Measurements from ENCODE around the gene BAIAP2. TPM values are rescaled to one million over a fixed set of nuclear protein-coding genes. Genes with fewer than 3 reads are reported as not detected.

The BAIAP2 gene
- total RNA-seq, 2 experiments from 2014 or later = 4.6 to 5.0 TPM

GRCh38 chr17:81057777-81058176 lies 22.8 kb downstream of the BAIAP2 start:
- Mint-ChIP-seq H3K4me3 (no peak overlapping the region), H3K27me3 (no peaks in the 10 kb centered on the region), H3K27ac (no peak overlapping the region), H3K9me3 (ENCODE audit: low read depth) (no peaks in the 10 kb centered on the region), H3K4me1 (peaks cover 6% of the 10 kb centered on the region), H3K36me3 (ENCODE audit: low read depth) (no peaks in the 10 kb centered on the region)
- intact Hi-C loops (cut with DNase I, micrococcal nuclease) = no loop called here
- no peak for ATAC-seq
- ChIA-PET POLR2A (no interaction called here), CTCF (interaction anchor here (0.6 kb wide), 1 partner anchor 13 kb away, joined by 4 read pairs; no protein-coding TSS in a partner anchor)
- no peak for DNase-seq

DNA sequence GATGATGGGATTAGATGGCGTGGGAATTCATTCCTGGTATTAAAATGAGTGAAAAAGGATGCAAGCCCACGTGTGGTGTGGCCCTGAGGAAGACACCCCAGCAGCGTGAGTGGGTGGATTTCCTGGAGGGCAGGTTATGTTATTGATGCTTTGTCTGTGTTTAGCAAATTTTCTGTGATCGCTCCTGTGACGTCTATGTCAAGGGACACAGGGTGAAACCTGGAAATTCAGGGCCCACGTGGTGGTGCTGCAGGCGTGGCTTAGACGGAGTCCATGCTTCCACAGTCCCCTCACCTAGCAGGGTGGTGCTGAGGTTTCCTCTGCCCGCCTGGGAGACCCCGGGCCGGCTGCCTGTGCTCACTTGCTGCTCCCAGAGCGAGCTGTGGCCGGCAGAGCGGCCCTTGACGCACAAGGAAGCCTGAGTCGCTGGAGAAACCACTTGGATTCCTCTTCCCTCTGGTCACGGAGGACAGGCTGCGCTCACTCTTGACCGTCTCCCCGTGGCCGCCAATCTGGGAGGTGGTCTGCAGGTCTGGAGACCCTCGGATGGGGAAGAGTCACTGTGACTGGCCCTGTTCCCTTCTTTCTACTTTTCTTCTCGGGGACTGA lies 23.4 kb downstream of the BAIAP2 start:
- ChIA-PET CTCF (interaction anchor here (0.7 kb wide), 1 partner anchor 17 kb away, joined by 4 read pairs; no protein-coding TSS in a partner anchor), POLR2A (no interaction called here)
- H3K36me3 Mint-ChIP-seq (ENCODE audit: low read depth) = no peaks in the 10 kb centered on the region
- no peaks in the 10 kb centered on the region for H3K9me3 Mint-ChIP-seq (ENCODE audit: low read depth)
- DNase-seq = peak; percentile 57
- no peak overlapping the region for H3K27ac Mint-ChIP-seq
- peak; percentile 53 for ATAC-seq
- no peak overlapping the region for H3K4me3 Mint-ChIP-seq
- no peaks in the 10 kb centered on the region for H3K27me3 Mint-ChIP-seq
- intact Hi-C loops (cut with DNase I, micrococcal nuclease) = no loop called here
- peaks cover 6% of the 10 kb centered on the region for H3K4me1 Mint-ChIP-seq

DNA sequence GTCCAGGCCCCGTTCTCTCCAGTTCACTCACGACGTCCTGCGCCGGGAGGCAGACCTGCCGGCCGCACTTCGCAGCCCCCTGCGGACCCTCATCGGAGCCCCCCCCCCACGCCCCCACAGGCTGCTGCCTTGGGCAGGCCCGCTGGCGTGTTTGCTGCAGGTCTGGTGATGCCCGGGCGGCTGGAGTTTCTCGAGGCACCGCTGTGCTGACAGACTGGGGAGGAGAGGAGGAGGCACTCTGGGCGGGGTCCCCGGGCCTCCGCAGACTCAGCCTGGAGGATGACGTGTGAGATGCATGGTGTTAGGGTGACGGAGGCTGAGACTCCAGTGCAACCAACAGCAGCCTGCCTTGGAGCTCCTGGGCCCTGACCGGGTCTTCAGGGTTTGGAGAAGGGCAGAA lies 24.1 kb downstream of the BAIAP2 start:
- intact Hi-C loops (cut with DNase I, micrococcal nuclease) = no loop called here
- POLR2A ChIA-PET = no interaction called here

GRCh38 chr17:81060416-81060815 lies 25.5 kb downstream of the BAIAP2 start:
- ChIA-PET POLR2A (no interaction called here), CTCF (no interaction called here)
- no peak for ATAC-seq
- DNase-seq = no peak
- no peaks in the 10 kb centered on the region for H3K9me3 Mint-ChIP-seq (ENCODE audit: low read depth)
- peaks cover 8% of the 10 kb centered on the region for H3K4me1 Mint-ChIP-seq
- intact Hi-C loops (cut with DNase I, micrococcal nuclease) = no loop called here
- H3K27ac Mint-ChIP-seq = no peak overlapping the region
- H3K36me3 Mint-ChIP-seq (ENCODE audit: low read depth) = no peaks in the 10 kb centered on the region
- H3K4me3 Mint-ChIP-seq = no peak overlapping the region
- H3K27me3 Mint-ChIP-seq = no peaks in the 10 kb centered on the region

More for the DNA sequence above, 24.1 kb downstream of the BAIAP2 start:
- Mint-ChIP-seq H3K4me1 (peaks cover 8% of the 10 kb centered on the region), H3K4me3 (no peak overlapping the region), H3K9me3 (ENCODE audit: low read depth) (no peaks in the 10 kb centered on the region), H3K27me3 (no peaks in the 10 kb centered on the region), H3K36me3 (ENCODE audit: low read depth) (no peaks in the 10 kb centered on the region), H3K27ac (no peak overlapping the region)
- ATAC-seq (no peak), DNase-seq (no peak)
- CTCF ChIA-PET = interaction anchor here (0.7 kb wide), 1 partner anchor 17 kb away, joined by 4 read pairs; no protein-coding TSS in a partner anchor

DNA sequence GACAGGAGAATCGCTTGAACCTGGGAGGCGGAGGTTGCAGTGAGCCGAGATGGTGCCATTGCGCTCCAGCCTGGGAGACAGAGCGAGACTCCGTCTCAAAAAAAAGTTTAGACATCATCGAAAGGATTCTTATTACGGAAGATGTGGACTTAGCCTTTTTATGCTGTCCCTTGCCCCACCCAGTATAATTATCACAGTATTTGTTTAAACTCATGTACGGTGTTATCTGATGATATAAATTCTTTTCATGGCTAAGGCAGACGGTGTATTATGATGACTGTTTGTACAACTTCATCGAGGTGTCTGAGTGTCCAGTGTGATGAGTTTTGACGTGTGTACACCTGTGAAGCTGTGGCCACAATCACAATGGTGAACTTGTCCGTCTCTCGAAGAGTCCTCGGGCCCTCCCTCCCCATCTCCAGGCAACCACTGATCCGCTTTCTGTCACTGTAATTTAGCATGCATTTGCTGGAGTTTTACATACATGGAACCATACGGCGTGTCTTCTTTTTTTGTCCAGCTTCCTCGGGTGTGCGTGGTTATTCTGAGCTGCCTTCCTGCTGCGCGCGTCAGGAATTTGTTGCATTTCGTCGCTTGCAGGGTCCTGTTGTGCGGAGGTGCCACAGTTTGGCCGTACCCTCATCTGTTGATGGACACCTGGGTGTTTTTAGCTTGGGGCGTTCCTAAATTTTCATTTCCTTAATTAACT lies 26.2 kb downstream of the BAIAP2 start:
- peaks cover 8% of the 10 kb centered on the region for H3K4me1 Mint-ChIP-seq
- ATAC-seq = no peak
- no peaks in the 10 kb centered on the region for H3K36me3 Mint-ChIP-seq (ENCODE audit: low read depth)
- no peaks in the 10 kb centered on the region for H3K9me3 Mint-ChIP-seq (ENCODE audit: low read depth)
- CTCF ChIA-PET = no interaction called here
- intact Hi-C loops (cut with DNase I, micrococcal nuclease) = no loop called here
- no peak overlapping the region for H3K27ac Mint-ChIP-seq
- H3K4me3 Mint-ChIP-seq = no peak overlapping the region
- no peak for DNase-seq
- H3K27me3 Mint-ChIP-seq = no peaks in the 10 kb centered on the region
- POLR2A ChIA-PET = no interaction called here

- Mint-ChIP-seq H3K9me3 (ENCODE audit: low read depth) (no peaks in the 10 kb centered on the region), H3K4me3 (no peak overlapping the region), H3K4me1 (peaks cover 8% of the 10 kb centered on the region), H3K36me3 (ENCODE audit: low read depth) (no peaks in the 10 kb centered on the region), H3K27me3 (no peaks in the 10 kb centered on the region), H3K27ac (no peak overlapping the region)
- ChIA-PET POLR2A (interaction anchor here (0.7 kb wide), 1 partner anchor 196 kb away, joined by 3 read pairs; no protein-coding TSS in a partner anchor), CTCF (interaction anchor here (0.6 to 0.7 kb wide), 2 partner anchors 19 to 74 kb away, joined by 3 read pairs; no protein-coding TSS in a partner anchor)
- no peak for ATAC-seq
- DNase-seq = no peak
- intact Hi-C loops (cut with DNase I, micrococcal nuclease) = no loop called here
These were observed 27.2 kb downstream of the BAIAP2 start for GRCh38 chr17:81062014-81062780.

- ChIA-PET CTCF (no interaction called here), POLR2A (no interaction called here)
- Mint-ChIP-seq H3K36me3 (ENCODE audit: low read depth) (no peaks in the 10 kb centered on the region), H3K9me3 (ENCODE audit: low read depth) (no peaks in the 10 kb centered on the region), H3K27ac (no peak overlapping the region), H3K27me3 (no peaks in the 10 kb centered on the region), H3K4me1 (peaks cover 3% of the 10 kb centered on the region), H3K4me3 (no peak overlapping the region)
- intact Hi-C loops (cut with DNase I, micrococcal nuclease) = no loop called here
- DNase-seq = no peak
- no peak for ATAC-seq
These were observed 28.4 kb downstream of the BAIAP2 start for GRCh38 chr17:81063106-81064093.

DNA sequence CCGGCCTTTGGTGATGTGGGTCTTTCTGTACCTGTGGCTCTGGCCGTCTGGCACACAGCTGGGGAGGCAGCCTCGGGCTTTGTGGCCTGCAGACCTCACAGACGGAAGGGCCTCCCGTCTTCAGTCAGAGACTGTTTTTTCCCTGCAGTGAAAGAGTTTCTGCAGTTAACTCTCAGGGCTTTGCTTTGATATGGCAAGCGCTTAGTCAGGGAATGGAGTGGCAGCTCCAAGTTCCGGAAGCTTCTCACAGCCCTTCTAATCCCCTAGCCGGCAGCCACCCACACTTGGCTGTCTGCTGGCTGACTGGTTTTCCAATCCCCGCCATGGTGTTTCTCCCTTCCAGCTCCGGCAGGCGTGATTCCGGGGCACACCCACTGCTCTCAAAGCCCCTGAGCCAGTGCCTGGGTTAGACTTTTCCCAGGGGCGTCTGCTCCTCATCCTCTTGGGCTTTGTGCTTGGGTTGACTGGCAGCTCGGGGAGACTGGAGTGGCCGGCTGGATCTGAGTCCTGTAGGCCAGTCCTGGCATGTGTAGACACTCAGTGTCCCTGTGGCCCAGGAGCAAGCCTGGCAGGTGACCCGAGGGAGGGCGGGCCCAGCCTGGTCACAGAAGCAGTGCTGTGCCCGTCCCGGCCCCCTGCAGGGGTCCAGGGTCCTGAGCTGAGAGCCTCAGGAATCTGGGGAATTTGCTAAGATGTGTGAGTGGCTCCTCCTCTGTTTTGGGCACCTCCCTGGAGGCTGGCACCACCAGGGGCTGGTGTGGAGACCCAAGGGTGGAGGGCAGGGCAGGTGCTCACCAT lies 29.9 kb downstream of the BAIAP2 start:
- H3K36me3 Mint-ChIP-seq (ENCODE audit: low read depth) = no peaks in the 10 kb centered on the region
- H3K4me3 Mint-ChIP-seq = no peak overlapping the region
- intact Hi-C loops (cut with DNase I, micrococcal nuclease) = no loop called here
- no peaks in the 10 kb centered on the region for H3K9me3 Mint-ChIP-seq (ENCODE audit: low read depth)
- H3K27ac Mint-ChIP-seq = no peak overlapping the region
- H3K27me3 Mint-ChIP-seq = no peaks in the 10 kb centered on the region
- POLR2A ChIA-PET = no interaction called here
- no peak for DNase-seq
- no peak for ATAC-seq
- peaks cover 2% of the 10 kb centered on the region for H3K4me1 Mint-ChIP-seq
- CTCF ChIA-PET = interaction anchor here (1.2 kb wide), 1 partner anchor 76 kb away, joined by 3 read pairs; no protein-coding TSS in a partner anchor

- Mint-ChIP-seq H3K9me3 (ENCODE audit: low read depth) (no peaks in the 10 kb centered on the region), H3K27me3 (no peaks in the 10 kb centered on the region), H3K36me3 (ENCODE audit: low read depth) (no peaks in the 10 kb centered on the region), H3K27ac (no peak overlapping the region), H3K4me3 (no peak overlapping the region), H3K4me1 (peaks cover 2% of the 10 kb centered on the region)
- ChIA-PET POLR2A (no interaction called here), CTCF (interaction anchor here (1.2 kb wide), 1 partner anchor 77 kb away, joined by 3 read pairs; no protein-coding TSS in a partner anchor)
- no peak for DNase-seq
- ATAC-seq = no peak
- intact Hi-C loops (cut with DNase I, micrococcal nuclease) = no loop called here
These were observed 30.5 kb downstream of the BAIAP2 start for GRCh38 chr17:81065500-81065899.

DNA sequence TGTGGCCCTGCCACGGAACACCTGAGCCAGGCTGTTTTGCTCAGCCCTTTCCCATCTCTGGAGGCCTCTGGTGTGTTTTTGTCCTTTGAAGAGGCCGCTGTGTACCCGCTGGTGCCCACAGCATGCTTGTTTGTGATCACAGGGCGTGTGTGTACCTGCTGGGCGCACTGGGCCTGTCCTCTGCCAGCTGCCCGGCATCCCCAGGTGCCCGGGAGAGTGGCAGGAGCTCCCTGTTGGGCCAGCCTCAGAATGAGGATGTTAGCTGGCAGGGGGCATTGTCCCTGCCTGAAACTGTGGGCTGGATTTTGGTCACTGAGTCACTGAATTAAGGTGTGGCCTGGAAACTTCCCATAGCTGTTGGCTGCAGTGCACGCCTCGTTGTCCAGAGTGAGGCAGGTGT lies 31.1 kb downstream of the BAIAP2 start:
- Mint-ChIP-seq H3K27ac (no peak overlapping the region), H3K4me1 (peaks cover 2% of the 10 kb centered on the region), H3K27me3 (no peaks in the 10 kb centered on the region), H3K9me3 (ENCODE audit: low read depth) (no peaks in the 10 kb centered on the region), H3K4me3 (no peak overlapping the region), H3K36me3 (ENCODE audit: low read depth) (no peaks in the 10 kb centered on the region)
- intact Hi-C loops (cut with DNase I, micrococcal nuclease) = no loop called here
- CTCF ChIA-PET = no interaction called here
- ATAC-seq (no peak), DNase-seq (no peak)
- POLR2A ChIA-PET = no interaction called here
